CD8-positive, alpha-beta memory T cell (primary cell): ENCODE data around the gene LPAR1. TPM values are rescaled to one million over a fixed set of nuclear protein-coding genes. Genes with fewer than 3 reads are reported as not detected.

ENCODE experiments used
- CTCF ChIA-PET: fragments of 350-600 bp; sonication (Branson Sonifier 250); formaldehyde crosslinking; loops from one replicate; lab custom pipeline; 2021; ENCODE audit warnings: antibody characterized with exemption; lab: Charles Lee
- POLR2A ChIA-PET: fragments of 350-600 bp; sonication (Branson Sonifier 250); formaldehyde crosslinking; loops from one replicate; lab custom pipeline; 2021; ENCODE audit warnings: antibody characterized with exemption; lab: Charles Lee
- DNase-seq, 5 donors: peaks; one replicate each; pipeline versions ENCODE4 v3.0.0 to v3.0.0-alpha.2; 2020 to 2022; ENCODE audit warnings: mixed read lengths in 1 of 5
- H3K27ac ChIP-seq: one replicate; pipeline ENCODE4 v1.7.0; 2013; ENCODE audit warnings: low read depth, mild to moderate bottlenecking, low read length, moderate library complexity
- H3K27me3 ChIP-seq: 2 replicates; pipeline ENCODE4 v1.7.0; 2013; ENCODE audit warnings: low read length, mild to moderate bottlenecking; ENCODE audit not compliant: insufficient read depth, poor library complexity, severe bottlenecking
- H3K36me3 ChIP-seq: 2 replicates; pipeline ENCODE4 v1.7.0; 2013; ENCODE audit warnings: mild to moderate bottlenecking, low read length, moderate library complexity; ENCODE audit not compliant: insufficient read depth
- H3K4me1 ChIP-seq: 2 replicates; pipeline ENCODE4 v1.7.0; 2013; ENCODE audit warnings: mild to moderate bottlenecking, low read length, moderate library complexity; ENCODE audit not compliant: insufficient read depth
- H3K4me3 ChIP-seq: 2 replicates; pipeline ENCODE4 v1.7.0; 2013; ENCODE audit warnings: mild to moderate bottlenecking, low read length
- H3K9me3 ChIP-seq: 2 replicates; pipeline ENCODE4 v1.7.0; 2013; ENCODE audit warnings: mild to moderate bottlenecking, low read length
- H3K27ac Mint-ChIP-seq, 8 donors: one replicate each; pipeline ENCODE4 v1.8.0; 2020 to 2021; ENCODE audit warnings: mixed read lengths in 8 of 8, mild to moderate bottlenecking in 6 of 8, inconsistent platforms in 3 of 8, moderate library complexity in 3 of 8
- H3K27me3 Mint-ChIP-seq, 2 donors: one replicate each; pipeline ENCODE4 v1.8.0; 2020 to 2021; ENCODE audit warnings: mixed read lengths in 2 of 2, mild to moderate bottlenecking in 1 of 2, moderate library complexity in 1 of 2
- H3K36me3 Mint-ChIP-seq, 3 donors: one replicate each; pipeline ENCODE4 v1.8.0; 2020 to 2021; ENCODE audit warnings: mixed read lengths in 3 of 3, inconsistent platforms in 1 of 3, mild to moderate bottlenecking in 1 of 3
- H3K4me1 Mint-ChIP-seq, 3 donors: one replicate each; pipeline ENCODE4 v1.8.0; 2020 to 2021; ENCODE audit warnings: mixed read lengths in 3 of 3, inconsistent platforms in 1 of 3, mild to moderate bottlenecking in 1 of 3
- H3K4me3 Mint-ChIP-seq, 7 donors: one replicate each; pipeline ENCODE4 v1.8.0; 2020 to 2021; ENCODE audit warnings: mixed read lengths in 7 of 7, mild to moderate bottlenecking in 6 of 7, moderate library complexity in 4 of 7, inconsistent platforms in 2 of 7
- H3K9me3 Mint-ChIP-seq, 5 donors: one replicate each; pipeline ENCODE4 v1.8.0; 2020 to 2022; ENCODE audit warnings: mixed read lengths in 5 of 5, mild to moderate bottlenecking in 3 of 5, moderate library complexity in 2 of 5, inconsistent platforms in 1 of 5
- polyA plus RNA-seq: library from polyadenylated mRNA; unstranded; fragments of 300-500 nt; fragmentation: Illumina TruSeq; gene quantifications from one replicate; pipeline ENCODE4 v1.2.3, GENCODE V29; 2021
- total RNA-seq, 2 experiments: library from RNA; stranded (reverse); gene quantifications; one replicate each; pipeline ENCODE4 v1.2.3, GENCODE V29; 2021

The LPAR1 gene
- total and polyA plus RNA-seq, 3 experiments from 2014 or later: not detected

DNA sequence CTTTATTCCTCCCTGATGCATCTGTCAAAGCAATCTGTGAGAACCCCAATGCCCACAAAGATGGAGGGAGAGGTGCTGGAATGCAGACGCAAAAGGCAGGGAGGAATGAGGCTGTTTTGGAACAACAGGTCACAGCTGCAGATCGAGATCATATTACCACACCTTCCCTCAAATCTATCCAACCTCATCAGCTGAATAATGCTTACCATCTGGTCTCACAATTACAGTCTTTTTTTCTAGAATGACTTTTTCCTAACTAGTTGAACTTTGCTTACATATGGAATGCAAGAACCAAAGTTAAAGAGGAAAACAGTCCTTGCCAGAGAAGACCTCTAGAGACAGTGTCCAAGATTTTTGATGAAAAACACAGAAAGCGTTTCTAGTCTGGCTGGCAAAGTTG, 158.1 kb downstream of the LPAR1 start:
- H3K27me3 Mint-ChIP-seq: peaks cover 0 to under 1% of the 10 kb centered on the region in 2 donors
- peaks cover 0 to 14% (median 9%) of the 10 kb centered on the region in 5 donors for H3K9me3 Mint-ChIP-seq
- Histone ChIP-seq H3K36me3 (no peaks in the 10 kb centered on the region), H3K27ac (no peak overlapping the region), H3K4me3 (no peak overlapping the region), H3K4me1 (no peaks in the 10 kb centered on the region), H3K27me3 (no peaks in the 10 kb centered on the region), H3K9me3 (no peaks in the 10 kb centered on the region)
- H3K4me1 Mint-ChIP-seq: no peaks in the 10 kb centered on the region
- no peaks in the 10 kb centered on the region for H3K36me3 Mint-ChIP-seq
- no peak overlapping the region for H3K4me3 Mint-ChIP-seq
- POLR2A ChIA-PET: no interaction called here
- H3K27ac Mint-ChIP-seq: no peak overlapping the region
- DNase-seq: no peak
- CTCF ChIA-PET: no interaction called here

- CTCF ChIA-PET: no interaction called here
- H3K27ac Mint-ChIP-seq: no peak overlapping the region
- Histone ChIP-seq H3K36me3 (no peaks in the 10 kb centered on the region), H3K27ac (no peak overlapping the region), H3K27me3 (no peaks in the 10 kb centered on the region), H3K4me3 (no peak overlapping the region), H3K9me3 (no peaks in the 10 kb centered on the region), H3K4me1 (no peaks in the 10 kb centered on the region)
- peaks cover 0 to 4% of the 10 kb centered on the region in 2 donors for H3K27me3 Mint-ChIP-seq
- H3K36me3 Mint-ChIP-seq: no peaks in the 10 kb centered on the region
- H3K9me3 Mint-ChIP-seq: peaks cover 0 to 12% (median 10%) of the 10 kb centered on the region in 5 donors
- H3K4me3 Mint-ChIP-seq: no peak overlapping the region
- H3K4me1 Mint-ChIP-seq: no peaks in the 10 kb centered on the region
- POLR2A ChIA-PET: no interaction called here
- no peak for DNase-seq
Measured at GRCh38 chr9:110877374-110877773, 160.9 kb downstream of the LPAR1 start.

- H3K36me3 ChIP-seq: no peaks in the 10 kb centered on the region
- ChIA-PET CTCF (no interaction called here), POLR2A (no interaction called here)
- no peaks in the 10 kb centered on the region for H3K27me3 ChIP-seq
- H3K4me1 ChIP-seq: no peaks in the 10 kb centered on the region
- no peak overlapping the region for H3K4me3 Mint-ChIP-seq
- H3K9me3 Mint-ChIP-seq: peaks cover 0 to 14% (median 12%) of the 10 kb centered on the region in 5 donors
- DNase-seq: no peak
- H3K27me3 Mint-ChIP-seq: peaks cover 0 to 4% of the 10 kb centered on the region in 2 donors
- no peak overlapping the region for H3K4me3 ChIP-seq
- H3K36me3 Mint-ChIP-seq: no peaks in the 10 kb centered on the region
- no peak overlapping the region for H3K27ac ChIP-seq
- H3K9me3 ChIP-seq: no peaks in the 10 kb centered on the region
- no peaks in the 10 kb centered on the region for H3K4me1 Mint-ChIP-seq
- no peak overlapping the region for H3K27ac Mint-ChIP-seq
Measured at GRCh38 chr9:110876929-110877328, 161.3 kb downstream of the LPAR1 start.

- peaks cover 0 to 4% of the 10 kb centered on the region in 2 donors for H3K27me3 Mint-ChIP-seq
- ChIA-PET POLR2A (no interaction called here), CTCF (no interaction called here)
- no peaks in the 10 kb centered on the region for H3K4me1 Mint-ChIP-seq
- no peak overlapping the region for H3K27ac Mint-ChIP-seq
- H3K9me3 Mint-ChIP-seq: peaks cover 0 to 23% (median 7%) of the 10 kb centered on the region in 5 donors
- H3K36me3 ChIP-seq: no peaks in the 10 kb centered on the region
- H3K27me3 ChIP-seq: no peaks in the 10 kb centered on the region
- no peak overlapping the region for H3K4me3 ChIP-seq
- H3K27ac ChIP-seq: no peak overlapping the region
- H3K4me3 Mint-ChIP-seq: no peak overlapping the region
- no peaks in the 10 kb centered on the region for H3K36me3 Mint-ChIP-seq
- H3K4me1 ChIP-seq: no peaks in the 10 kb centered on the region
- no peak for DNase-seq
- no peaks in the 10 kb centered on the region for H3K9me3 ChIP-seq
Measured at GRCh38 chr9:110874963-110875674, 163.2 kb downstream of the LPAR1 start.

DNA sequence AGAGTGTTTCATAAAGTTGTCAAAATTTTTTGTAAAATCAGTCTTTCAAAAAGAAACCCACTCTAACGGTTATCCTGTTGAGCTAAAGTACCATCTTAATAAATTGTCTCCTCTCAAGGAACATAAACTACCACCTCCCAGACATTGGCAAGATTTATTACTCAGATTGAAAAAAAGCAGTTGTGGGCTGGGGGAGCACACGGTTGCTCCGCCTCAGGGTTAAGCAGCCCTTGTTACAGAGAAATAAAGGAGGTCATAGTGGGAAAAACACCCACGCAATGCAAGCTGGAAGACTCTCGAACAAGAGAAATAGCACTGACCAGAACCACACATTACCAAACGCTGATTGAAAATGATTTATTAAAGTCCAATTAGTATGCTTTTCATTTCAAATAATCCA, 165.3 kb downstream of the LPAR1 start:
- peaks cover 0 to 23% (median 5%) of the 10 kb centered on the region in 5 donors for H3K9me3 Mint-ChIP-seq
- no peak overlapping the region for H3K4me3 ChIP-seq
- no peaks in the 10 kb centered on the region for H3K4me1 Mint-ChIP-seq
- H3K36me3 ChIP-seq: no peaks in the 10 kb centered on the region
- ChIA-PET POLR2A (no interaction called here), CTCF (no interaction called here)
- peaks cover 0 to 4% of the 10 kb centered on the region in 2 donors for H3K27me3 Mint-ChIP-seq
- H3K27me3 ChIP-seq: no peaks in the 10 kb centered on the region
- no peak overlapping the region for H3K27ac Mint-ChIP-seq
- H3K4me3 Mint-ChIP-seq: no peak overlapping the region
- no peaks in the 10 kb centered on the region for H3K36me3 Mint-ChIP-seq
- H3K4me1 ChIP-seq: no peaks in the 10 kb centered on the region
- H3K9me3 ChIP-seq: no peaks in the 10 kb centered on the region
- H3K27ac ChIP-seq: no peak overlapping the region
- DNase-seq: no peak

GRCh38 chr9:110871736-110872135, 166.5 kb downstream of the LPAR1 start:
- no peak for DNase-seq
- no peaks in the 10 kb centered on the region for H3K36me3 Mint-ChIP-seq
- Histone ChIP-seq H3K4me3 (no peak overlapping the region), H3K27me3 (no peaks in the 10 kb centered on the region), H3K36me3 (no peaks in the 10 kb centered on the region), H3K9me3 (no peaks in the 10 kb centered on the region), H3K27ac (no peak overlapping the region), H3K4me1 (no peaks in the 10 kb centered on the region)
- H3K9me3 Mint-ChIP-seq: peaks cover 0 to 19% (median 5%) of the 10 kb centered on the region in 5 donors
- POLR2A ChIA-PET: no interaction called here
- H3K4me1 Mint-ChIP-seq: no peaks in the 10 kb centered on the region
- H3K27me3 Mint-ChIP-seq: peaks cover 0 to 6% of the 10 kb centered on the region in 2 donors
- H3K27ac Mint-ChIP-seq: no peak overlapping the region
- no peak overlapping the region for H3K4me3 Mint-ChIP-seq
- CTCF ChIA-PET: no interaction called here

GRCh38 chr9:110869931-110870330, 168.3 kb downstream of the LPAR1 start:
- Histone ChIP-seq H3K9me3 (no peaks in the 10 kb centered on the region), H3K27ac (no peak overlapping the region), H3K27me3 (no peaks in the 10 kb centered on the region), H3K36me3 (no peaks in the 10 kb centered on the region), H3K4me1 (no peaks in the 10 kb centered on the region), H3K4me3 (no peak overlapping the region)
- Mint-ChIP-seq H3K36me3 (no peaks in the 10 kb centered on the region), H3K9me3 (peaks cover 0 to 16% (median 4%) of the 10 kb centered on the region in 5 donors), H3K4me1 (no peaks in the 10 kb centered on the region), H3K4me3 (no peak overlapping the region), H3K27ac (no peak overlapping the region), H3K27me3 (peaks cover 0 to 4% of the 10 kb centered on the region in 2 donors)
- CTCF ChIA-PET: no interaction called here
- DNase-seq: no peak
- POLR2A ChIA-PET: no interaction called here

GRCh38 chr9:110864011-110864410, 174.3 kb downstream of the LPAR1 start:
- no peak for DNase-seq
- Mint-ChIP-seq H3K27me3 (peaks cover 0 to 3% of the 10 kb centered on the region in 2 donors), H3K27ac (no peak overlapping the region), H3K4me1 (no peaks in the 10 kb centered on the region), H3K4me3 (no peak overlapping the region), H3K9me3 (peaks cover 9 to 18% (median 12%) of the 10 kb centered on the region in 5 donors), H3K36me3 (no peaks in the 10 kb centered on the region)
- no peaks in the 10 kb centered on the region for H3K9me3 ChIP-seq
- H3K27me3 ChIP-seq: no peaks in the 10 kb centered on the region
- H3K27ac ChIP-seq: no peak overlapping the region
- no peak overlapping the region for H3K4me3 ChIP-seq
- no peaks in the 10 kb centered on the region for H3K4me1 ChIP-seq
- POLR2A ChIA-PET: no interaction called here
- H3K36me3 ChIP-seq: no peaks in the 10 kb centered on the region
- CTCF ChIA-PET: no interaction called here
